HepG2 (cell line): ENCODE results near the gene BEAN1. TPM values are rescaled to one million over a fixed set of nuclear protein-coding genes. Genes with fewer than 3 reads are reported as not detected.
A peak's percentile ranks its signal among the peaks of the same experiment; 100 is the strongest.

Experiments used
- ATAC-seq: fragments of 200-7000 bp; cut with Tn5 transposase; 3 replicates; pipeline ENCODE4 v1.9.1; 2020; ENCODE audit warnings: mild to moderate bottlenecking, moderate library complexity
- BruUV-seq: library from RNA; stranded (reverse); fragments of 400-500 nt; replicated peaks from 2 replicates; lab custom pipeline; 2021; lab: Mats Ljungman, UMichigan
- CTCF ChIA-PET: fragments of 300-600 bp; formaldehyde crosslinking; extraction: SDS; loops from one replicate; lab custom pipeline; 2021; ENCODE audit warnings: low total read pairs, inconsistent platforms, low intra/inter-chr PET ratio; lab: Yijun Ruan, JAX
- POLR2A ChIA-PET: fragments of 350-600 bp; sonication (Branson Sonifier 250); formaldehyde crosslinking; loops from one replicate; lab custom pipeline; 2020; ENCODE audit warnings: antibody characterized with exemption, inconsistent platforms; lab: Yijun Ruan, JAX
- DNase-seq: peaks from one replicate; pipeline ENCODE4 v3.0.0-alpha.2; 2015; ENCODE audit warnings: low spot score
- FAIRE-seq: peaks from 3 replicates; lab custom pipeline; 2011; peaks lifted over from hg19 to GRCh38; lab: Jason Lieb, UNC
- H2AFZ ChIP-seq: one replicate; pipeline ENCODE4 v1.6.1; 2011; ENCODE audit warnings: low read length, inconsistent platforms
- H3K27ac ChIP-seq: fragments of 300-600 bp; 3 replicates; pipeline ENCODE4 v1.8.0; 2011; ENCODE audit warnings: mixed run types, mild to moderate bottlenecking, mixed read lengths, low read length, inconsistent platforms; ENCODE audit not compliant: insufficient read depth; ENCODE audit errors: extremely low read length
- H3K27me3 ChIP-seq, 2 experiments: fragments of 200-600 bp in 1 of 2; 2 replicates in 1 of 2; 3 replicates in 1 of 2; pipeline versions ENCODE4 v1.6.0 to v1.8.0; 2011; ENCODE audit warnings: low read length in 2 of 2, mild to moderate bottlenecking in 2 of 2, moderate library complexity in 2 of 2, inconsistent platforms in 1 of 2; ENCODE audit not compliant: insufficient read depth in 2 of 2, control insufficient read depth in 1 of 2
- H3K36me3 ChIP-seq, 2 experiments: fragments of 200-600 bp in 1 of 2; replicated peaks in 1 of 2; 2 replicates in 1 of 2; 3 replicates in 1 of 2; pipeline versions ENCODE4 v1.5.1 to v1.8.0; 2011; ENCODE audit warnings: low read length in 2 of 2, inconsistent platforms in 1 of 2; ENCODE audit not compliant: insufficient read depth in 2 of 2, control insufficient read depth in 1 of 2
- H3K4me1 ChIP-seq: 2 replicates; pipeline ENCODE4 v1.5.1; 2012; ENCODE audit warnings: low read length, inconsistent platforms; ENCODE audit not compliant: insufficient read depth
- H3K4me2 ChIP-seq: 2 replicates; pipeline ENCODE4 v1.6.0; 2011; ENCODE audit warnings: low read depth, low read length, inconsistent platforms
- H3K4me3 ChIP-seq, 3 experiments: fragments of 200-600 bp in 1 of 3; sonication (generic), shearing (Covaris generic) in 1 of 3; replicated peaks in 1 of 3; 2 replicates each; pipeline ENCODE4 v1.5.1; 2011 to 2016; ENCODE audit warnings: low read length in 3 of 3, inconsistent platforms in 2 of 3, low read depth in 2 of 3, mild to moderate bottlenecking in 2 of 3, control low read depth in 1 of 3, mixed read lengths in 1 of 3; ENCODE audit not compliant: insufficient read depth in 1 of 3
- H3K79me2 ChIP-seq: one replicate; pipeline ENCODE4 v1.6.1; 2011; ENCODE audit warnings: low read length, inconsistent platforms; ENCODE audit not compliant: insufficient read depth
- H3K9ac ChIP-seq: 2 replicates; pipeline ENCODE4 v1.6.0; 2011; ENCODE audit warnings: mild to moderate bottlenecking, low read depth, low read length, inconsistent platforms; ENCODE audit not compliant: insufficient read depth
- H3K9me3 ChIP-seq: 2 replicates; pipeline ENCODE4 v1.5.1; 2012; ENCODE audit warnings: mild to moderate bottlenecking, low read length
- H4K20me1 ChIP-seq: 2 replicates; pipeline ENCODE4 v1.6.0; 2011; ENCODE audit warnings: inconsistent platforms, mild to moderate bottlenecking, low read length, moderate library complexity; ENCODE audit not compliant: insufficient read depth
- FOXM1 ChIP-seq: sonication (generic); formaldehyde crosslinking; IDR thresholded peaks from 2 replicates; pipeline ENCODE4 v1.5.0; 2020; ENCODE audit warnings: missing genetic modification reagents
- LRRFIP1 ChIP-seq: sonication (generic); formaldehyde crosslinking; conservative IDR thresholded peaks from 2 replicates; pipeline ENCODE4 v1.4.0; 2020; ENCODE audit warnings: missing genetic modification reagents
- MED8 ChIP-seq: sonication (generic); formaldehyde crosslinking; IDR thresholded peaks from 2 replicates; pipeline ENCODE4 v1.8.1; 2023; ENCODE audit warnings: mild to moderate bottlenecking, missing genetic modification reagents; ENCODE audit not compliant: insufficient replicate concordance
- RAD51 ChIP-seq: fragments of 450-650 bp; IDR thresholded peaks from 2 replicates; pipeline ENCODE4 v1.6.1; 2016; ENCODE audit warnings: borderline replicate concordance
- TEF ChIP-seq: sonication (generic); formaldehyde crosslinking; IDR thresholded peaks from 2 replicates; pipeline ENCODE4 v1.5.0; 2020; ENCODE audit warnings: missing genetic modification reagents
- ZNF138 ChIP-seq: sonication (generic); formaldehyde crosslinking; IDR thresholded peaks from 2 replicates; pipeline ENCODE4 v1.5.0; 2020; ENCODE audit warnings: mild to moderate bottlenecking, low read depth, missing genetic modification reagents
- ZNF260 ChIP-seq: sonication (generic); formaldehyde crosslinking; IDR thresholded peaks from 2 replicates; pipeline ENCODE4 v1.4.0; 2020; ENCODE audit warnings: missing genetic modification reagents, low read depth, mild to moderate bottlenecking, borderline replicate concordance
- ZNF280B ChIP-seq: sonication (generic); formaldehyde crosslinking; IDR thresholded peaks from 2 replicates; pipeline ENCODE4 v1.5.0; 2020; ENCODE audit warnings: missing genetic modification reagents, mild to moderate bottlenecking, borderline replicate concordance
- ZNF501 ChIP-seq: sonication (generic); formaldehyde crosslinking; IDR thresholded peaks from 2 replicates; pipeline ENCODE4 v1.5.1; 2020; ENCODE audit warnings: mild to moderate bottlenecking, moderate library complexity, missing genetic modification reagents
- WGBS: methylation state at CpG from one replicate; pipeline ENCODE4 v1.1.6; 2017; ENCODE audit warnings: low lambda C conversion rate; 5-methylcytosine and 5-hydroxymethylcytosine counted together
- in situ Hi-C: cut with HindIII; loops from 2 replicates; pipeline ENCODE4 v1.10.0; 2017; ENCODE audit warnings: low pct_unique_long_range_greater_than_20kb; ENCODE audit not compliant: extremely low pct_ligation_motif_present
- intact Hi-C: fragments of 100-400 bp; cut with micrococcal nuclease; formaldehyde crosslinking; loops from one replicate; pipeline ENCODE4 v1.10.0; 2022; ENCODE audit not compliant: unreplicated experiment
- polyA plus RNA-seq, 8 experiments: library from polyadenylated mRNA; depleted of rRNA in 3 of 8; stranded (reverse) in 7 of 8; unstranded in 1 of 8; fragments of >200 nt; fragmentation: Illumina TruSeq in 4 of 8; extraction: Trizol in 4 of 8; gene quantifications; 2 replicates each; pipeline versions ENCODE4 v1.2.1 to v1.2.3, GENCODE V29; 2011 to 2016; ENCODE audit warnings: low read depth in 4 of 8, missing spikeins in 1 of 8, mixed read lengths in 1 of 8; ENCODE audit not compliant: insufficient read depth in 1 of 8
- total RNA-seq, 5 experiments: library from RNA; depleted of rRNA; stranded (reverse); fragments of >200 nt; fragmentation: Illumina TruSeq; extraction: Trizol; gene quantifications; 2 replicates each; pipeline ENCODE4 v1.2.3, GENCODE V29; 2016; ENCODE audit warnings: low read depth in 1 of 5

Gene BEAN1
- total and polyA plus RNA-seq, 2 of the 13 experiments (the other 11 are each of a cell fraction or from before 2014, with no cell fraction given): 0.53 to 1.4 TPM

GRCh38 chr16:66479661-66480264 lies 52.7 kb downstream of the BEAN1 start:
- Histone ChIP-seq H3K36me3 (no peaks in the 10 kb centered on the region), H3K4me3 (no peak overlapping the region), H3K27ac (no peak overlapping the region), H2AFZ (no peak overlapping the region), H3K9me3 (no peaks in the 10 kb centered on the region), H3K9ac (no peak overlapping the region), H3K4me1 (peaks cover 38% of the 10 kb centered on the region), H3K79me2 (no peaks in the 10 kb centered on the region), H3K27me3 (peaks cover 5 to 51% of the 10 kb centered on the region in 2 experiments), H4K20me1 (no peaks in the 10 kb centered on the region), H3K4me2 (no peak overlapping the region)
- ChIA-PET POLR2A (interaction anchor here (1.3 kb wide), 1 partner anchor 73 kb away, joined by 3 read pairs; no protein-coding TSS in a partner anchor), CTCF (interaction anchor here (1.5 to 8.6 kb wide), 2 partner anchors 70 to 73 kb away, joined by 5 to 121 read pairs; partner anchors contain the start of gene TK2)
- in situ Hi-C loops: loop anchor here (5.0 kb wide), 1 partner anchor 72 kb away; no protein-coding TSS in a partner anchor
- FAIRE-seq (no peak), DNase-seq (no peak), ATAC-seq (no peak)
- 2% methylated on average over 5 of the region's 5 CpGs for WGBS
- no TSS peak for BruUV-seq
- intact Hi-C loops: loop anchor here (2.0 kb wide), 1 partner anchor 109 kb away; no protein-coding TSS in a partner anchor
- peak; percentile 40; the same call in 1 of the 2 replicates for TF ChIP-seq ZNF280B (CRISPR knock-in tag)
- no peak for TF ChIP-seq ZNF138 (CRISPR knock-in tag)

- ChIA-PET CTCF (interaction anchor here (8.6 kb wide), 1 partner anchor 74 kb away, joined by 121 read pairs; no protein-coding TSS in a partner anchor), POLR2A (interaction anchor here (1.3 kb wide), 1 partner anchor 73 kb away, joined by 3 read pairs; no protein-coding TSS in a partner anchor)
- no peaks in the 10 kb centered on the region for H3K79me2 ChIP-seq
- no peak overlapping the region for H3K9ac ChIP-seq
- WGBS: 48% methylated on average over 6 of the region's 25 CpGs
- no peak overlapping the region for H3K27ac ChIP-seq
- H3K4me3 ChIP-seq: no peak overlapping the region
- ATAC-seq (peak; percentile 1; the same call in 2 of the 3 replicates), FAIRE-seq (no peak), DNase-seq (peak; percentile 20)
- H4K20me1 ChIP-seq: no peaks in the 10 kb centered on the region
- H3K4me2 ChIP-seq: peak overlapping the region; percentile 30; the same call in 1 of the 2 replicates
- no TSS peak for BruUV-seq
- H2AFZ ChIP-seq: no peak overlapping the region
- intact Hi-C loops: no loop called here
- H3K27me3 ChIP-seq: peaks cover 3 to 44% of the 10 kb centered on the region in 2 experiments
- no peaks in the 10 kb centered on the region for H3K9me3 ChIP-seq
- in situ Hi-C loops: no loop called here
- H3K36me3 ChIP-seq: no peaks in the 10 kb centered on the region
- H3K4me1 ChIP-seq: peaks cover 31% of the 10 kb centered on the region
- no peak for TF ChIP-seq ZNF260
- TF ChIP-seq FOXM1 (CRISPR knock-in tag): 0 out of 2 replicates have a peak, but pooled peaks have one; percentile 41
- TF ChIP-seq ZNF501: no peak
- 0 out of 2 replicates have a peak, but pooled peaks have one; percentile 15 for TF ChIP-seq RAD51
- TF ChIP-seq LRRFIP1: no peak
- no peak for TF ChIP-seq TEF
- TF ChIP-seq MED8: no peak
Measured at GRCh38 chr16:66480265-66481080, 53.4 kb downstream of the BEAN1 start.
